Neural progenitor cell (in vitro differentiated cells): ENCODE data around the gene MAB21L1. TPM values are rescaled to one million over a fixed set of nuclear protein-coding genes. Genes with fewer than 3 reads are reported as not detected.

ENCODE experiments used
- DNase-seq: peaks from one replicate; pipeline ENCODE4 v3.0.0-alpha.2; 2016; ENCODE audit warnings: low spot score
- H2AFZ ChIP-seq: fragments of 200-600 bp; sonication (generic); replicated peaks from 2 replicates; pipeline ENCODE4 v1.6.1; 2016; ENCODE audit warnings: antibody characterized with exemption
- H3F3A ChIP-seq: fragments of 200-600 bp; sonication (generic); 2 replicates; pipeline ENCODE4 v1.6.1; 2016; ENCODE audit warnings: antibody characterized with exemption, low read depth
- H3K27ac ChIP-seq: fragments of 200-600 bp; sonication (generic); 2 replicates; pipeline ENCODE4 v1.5.1; 2016; ENCODE audit warnings: mild to moderate bottlenecking
- H3K27me3 ChIP-seq: fragments of 200-600 bp; sonication (generic); 2 replicates; pipeline ENCODE4 v1.6.1; 2016; ENCODE audit warnings: mild to moderate bottlenecking, moderate library complexity
- H3K36me3 ChIP-seq: fragments of 200-600 bp; sonication (generic); 2 replicates; pipeline ENCODE4 v1.5.1; 2016
- H3K4me1 ChIP-seq: fragments of 200-600 bp; sonication (generic); 2 replicates; pipeline ENCODE4 v1.6.1; 2016; ENCODE audit warnings: mixed run types
- H3K4me2 ChIP-seq: fragments of 200-600 bp; sonication (generic); 2 replicates; pipeline ENCODE4 v1.6.1; 2016
- H3K4me3 ChIP-seq: fragments of 200-600 bp; sonication (generic); 2 replicates; pipeline ENCODE4 v1.5.1; 2016
- H3K79me2 ChIP-seq: fragments of 200-600 bp; sonication (generic); 2 replicates; pipeline ENCODE4 v1.6.1; 2016; ENCODE audit warnings: low read depth
- H3K9ac ChIP-seq: fragments of 200-600 bp; sonication (generic); 2 replicates; pipeline ENCODE4 v1.6.1; 2016
- H3K9me3 ChIP-seq: fragments of 200-600 bp; sonication (generic); 2 replicates; pipeline ENCODE4 v1.5.1; 2016; ENCODE audit warnings: low read depth
- H4K20me1 ChIP-seq: fragments of 200-600 bp; sonication (generic); 2 replicates; pipeline ENCODE4 v1.6.1; 2016; ENCODE audit warnings: low read depth
- H3K27ac Mint-ChIP-seq: 3 replicates; pipeline ENCODE4 v1.8.0; 2021; ENCODE audit warnings: mixed read lengths
- H3K27me3 Mint-ChIP-seq: 2 replicates; pipeline ENCODE4 v1.8.0; 2022; ENCODE audit warnings: low read depth, mild to moderate bottlenecking, inconsistent platforms, moderate library complexity, mixed read lengths; ENCODE audit not compliant: insufficient read depth
- H3K36me3 Mint-ChIP-seq: 3 replicates; pipeline ENCODE4 v1.8.0; 2021; ENCODE audit warnings: mixed read lengths
- H3K4me1 Mint-ChIP-seq: 3 replicates; pipeline ENCODE4 v1.8.0; 2021; ENCODE audit warnings: mixed read lengths
- H3K4me3 Mint-ChIP-seq: 3 replicates; pipeline ENCODE4 v1.8.0; 2021; ENCODE audit warnings: mild to moderate bottlenecking, moderate library complexity, mixed read lengths
- H3K9me3 Mint-ChIP-seq: 3 replicates; pipeline ENCODE4 v1.8.0; 2020; ENCODE audit warnings: mixed read lengths
- CTCF ChIP-seq: fragments of 200-600 bp; sonication (generic); IDR thresholded peaks from 2 replicates; pipeline ENCODE4 v1.5.1; 2017; ENCODE audit warnings: antibody characterized with exemption, mild to moderate bottlenecking
- EZH2 ChIP-seq: fragments of 200-600 bp; sonication (generic); IDR thresholded peaks from 2 replicates; pipeline ENCODE4 v1.6.1; 2017; ENCODE audit warnings: antibody characterized with exemption, mild to moderate bottlenecking, moderate library complexity
- EZH2phosphoT487 ChIP-seq: fragments of 200-600 bp; sonication (generic); IDR thresholded peaks from 2 replicates; pipeline ENCODE4 v1.6.1; 2017; ENCODE audit warnings: antibody characterized with exemption
- total RNA-seq: library from RNA; depleted of rRNA; stranded (reverse); fragments of >200 nt; gene quantifications from 2 replicates; pipeline ENCODE4 v1.2.3, GENCODE V29; 2015; ENCODE audit warnings: low replicate concordance

MAB21L1 gene
- total RNA-seq, 1 donor from 2014 or later = not detected

DNA sequence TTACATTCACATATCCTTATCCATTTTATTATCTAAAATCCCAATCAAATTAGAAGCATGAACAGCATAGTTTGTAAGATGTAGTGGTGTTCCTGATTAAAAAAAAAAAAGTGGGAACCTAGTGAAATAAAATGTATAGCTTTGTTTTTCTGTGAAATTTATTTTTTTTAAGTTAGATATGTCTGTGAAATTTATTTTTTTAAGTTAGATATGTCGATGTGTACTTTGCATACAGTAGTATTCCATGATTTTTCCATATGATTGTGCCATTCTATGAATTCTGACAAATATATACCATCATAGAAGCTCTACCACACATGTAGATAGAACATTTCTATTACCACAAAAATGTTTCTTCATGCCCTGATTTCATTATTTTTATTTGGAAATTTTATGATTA, 6.0 kb upstream of the MAB21L1 start:
- DNase-seq = no peak
- no peak overlapping the region for H3K4me2 ChIP-seq
- H4K20me1 ChIP-seq = peaks cover 34% of the 10 kb centered on the region
- Mint-ChIP-seq H3K36me3 (no peaks in the 10 kb centered on the region), H3K9me3 (no peaks in the 10 kb centered on the region), H3K27ac (no peak overlapping the region), H3K4me3 (no peak overlapping the region), H3K4me1 (peaks cover 14% of the 10 kb centered on the region), H3K27me3 (peaks cover 21% of the 10 kb centered on the region)
- H2AFZ ChIP-seq = no peak overlapping the region
- H3K27ac ChIP-seq = no peak overlapping the region
- H3K27me3 ChIP-seq = peaks cover 30% of the 10 kb centered on the region
- peaks cover 38% of the 10 kb centered on the region for H3F3A ChIP-seq
- H3K79me2 ChIP-seq = no peaks in the 10 kb centered on the region
- peaks cover 20% of the 10 kb centered on the region for H3K4me1 ChIP-seq
- H3K9ac ChIP-seq = no peak overlapping the region
- H3K9me3 ChIP-seq = no peaks in the 10 kb centered on the region
- H3K36me3 ChIP-seq = no peaks in the 10 kb centered on the region
- H3K4me3 ChIP-seq = no peak overlapping the region
- TF ChIP-seq EZH2phosphoT487 (no peak), EZH2 (no peak), CTCF (no peak)

DNA sequence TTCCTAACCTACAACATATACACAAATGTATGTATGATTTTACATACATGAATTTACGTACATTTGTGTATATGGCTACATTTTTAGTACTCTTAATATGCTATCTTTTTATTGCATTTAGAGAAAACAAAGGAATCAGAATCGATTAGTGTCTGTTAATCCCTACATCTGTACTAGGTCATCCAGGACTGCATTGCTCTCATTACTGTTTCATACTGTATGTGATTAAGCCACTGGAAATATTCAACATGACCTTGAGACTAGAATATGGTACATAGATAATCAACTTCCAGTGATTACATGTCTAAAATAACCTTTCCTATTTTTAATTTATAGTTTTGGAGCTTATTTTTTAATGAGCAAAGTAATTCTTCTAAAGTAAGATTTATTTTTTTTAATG, 5.3 kb upstream of the MAB21L1 start:
- DNase-seq = no peak
- H3K27ac ChIP-seq = no peak overlapping the region
- peaks cover 37% of the 10 kb centered on the region for H3K27me3 ChIP-seq
- no peaks in the 10 kb centered on the region for H3K36me3 ChIP-seq
- Mint-ChIP-seq H3K4me1 (peaks cover 18% of the 10 kb centered on the region), H3K27me3 (peaks cover 28% of the 10 kb centered on the region), H3K9me3 (no peaks in the 10 kb centered on the region), H3K36me3 (no peaks in the 10 kb centered on the region), H3K4me3 (no peak overlapping the region), H3K27ac (no peak overlapping the region)
- peaks cover 46% of the 10 kb centered on the region for H3F3A ChIP-seq
- TF ChIP-seq EZH2phosphoT487 = no peak
- TF ChIP-seq EZH2 = no peak
- TF ChIP-seq CTCF = no peak
- no peaks in the 10 kb centered on the region for H3K9me3 ChIP-seq
- no peaks in the 10 kb centered on the region for H3K79me2 ChIP-seq
- peaks cover 42% of the 10 kb centered on the region for H4K20me1 ChIP-seq
- no peak overlapping the region for H3K9ac ChIP-seq
- H2AFZ ChIP-seq = no peak overlapping the region
- H3K4me2 ChIP-seq = no peak overlapping the region
- peaks cover 22% of the 10 kb centered on the region for H3K4me1 ChIP-seq
- H3K4me3 ChIP-seq = no peak overlapping the region

GRCh38 chr13:35480346-35480745, 3.9 kb upstream of the MAB21L1 start:
- TF ChIP-seq EZH2phosphoT487 (no peak), EZH2 (no peak), CTCF (no peak)
- Histone ChIP-seq H3K9me3 (no peaks in the 10 kb centered on the region), H3K4me2 (no peak overlapping the region), H3K27me3 (peaks cover 52% of the 10 kb centered on the region), H3K4me3 (no peak overlapping the region), H3K9ac (no peak overlapping the region), H4K20me1 (peaks cover 54% of the 10 kb centered on the region), H3K4me1 (peaks cover 34% of the 10 kb centered on the region), H3K36me3 (no peaks in the 10 kb centered on the region), H3K27ac (no peak overlapping the region), H3K79me2 (no peaks in the 10 kb centered on the region), H3F3A (peaks cover 60% of the 10 kb centered on the region), H2AFZ (no peak overlapping the region)
- H3K36me3 Mint-ChIP-seq = no peaks in the 10 kb centered on the region
- no peak overlapping the region for H3K27ac Mint-ChIP-seq
- no peak overlapping the region for H3K4me3 Mint-ChIP-seq
- DNase-seq = no peak
- peaks cover 32% of the 10 kb centered on the region for H3K4me1 Mint-ChIP-seq
- H3K27me3 Mint-ChIP-seq = peaks cover 43% of the 10 kb centered on the region
- no peaks in the 10 kb centered on the region for H3K9me3 Mint-ChIP-seq
